Measurements from ENCODE around the gene SH3PXD2A.

Gene SH3PXD2A

DNA sequence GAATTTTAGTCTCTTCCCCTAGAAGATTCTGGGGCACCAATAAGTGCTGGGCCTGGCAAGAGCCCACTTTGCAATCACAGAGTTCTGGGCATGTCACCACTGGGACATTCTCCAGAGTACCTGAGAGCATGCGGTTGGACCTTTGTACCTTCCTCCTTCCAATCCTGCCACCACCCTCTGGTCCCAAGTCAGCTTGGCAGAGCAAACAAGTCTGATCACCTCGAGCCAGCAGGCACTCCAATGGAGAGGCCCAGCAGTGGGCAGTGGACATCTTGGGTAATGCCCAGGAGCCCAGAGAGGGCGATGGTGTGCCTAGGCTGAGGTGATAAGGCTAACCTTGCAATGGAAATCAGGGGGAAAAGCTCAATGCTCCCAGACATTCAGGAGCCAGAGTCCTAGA lies 43.4 kb downstream of the SH3PXD2A start:
- no peak for DNase-seq (ENCODE audit: low read depth)
- TF ChIP-seq, protein P1, sequence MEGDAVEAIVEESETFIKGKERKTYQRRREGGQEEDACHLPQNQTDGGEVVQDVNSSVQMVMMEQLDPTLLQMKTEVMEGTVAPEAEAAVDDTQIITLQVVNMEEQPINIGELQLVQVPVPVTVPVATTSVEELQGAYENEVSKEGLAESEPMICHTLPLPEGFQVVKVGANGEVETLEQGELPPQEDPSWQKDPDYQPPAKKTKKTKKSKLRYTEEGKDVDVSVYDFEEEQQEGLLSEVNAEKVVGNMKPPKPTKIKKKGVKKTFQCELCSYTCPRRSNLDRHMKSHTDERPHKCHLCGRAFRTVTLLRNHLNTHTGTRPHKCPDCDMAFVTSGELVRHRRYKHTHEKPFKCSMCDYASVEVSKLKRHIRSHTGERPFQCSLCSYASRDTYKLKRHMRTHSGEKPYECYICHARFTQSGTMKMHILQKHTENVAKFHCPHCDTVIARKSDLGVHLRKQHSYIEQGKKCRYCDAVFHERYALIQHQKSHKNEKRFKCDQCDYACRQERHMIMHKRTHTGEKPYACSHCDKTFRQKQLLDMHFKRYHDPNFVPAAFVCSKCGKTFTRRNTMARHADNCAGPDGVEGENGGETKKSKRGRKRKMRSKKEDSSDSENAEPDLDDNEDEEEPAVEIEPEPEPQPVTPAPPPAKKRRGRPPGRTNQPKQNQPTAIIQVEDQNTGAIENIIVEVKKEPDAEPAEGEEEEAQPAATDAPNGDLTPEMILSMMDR (conservative IDR thresholded peaks at IDR 0.05; ENCODE audit: control insufficient read depth, insufficient read depth, low read depth, low read length) = no peak
- H3K4me3 ChIP-seq (ENCODE audit: control insufficient read depth, low read depth, low read length) = no peak overlapping the region

DNA sequence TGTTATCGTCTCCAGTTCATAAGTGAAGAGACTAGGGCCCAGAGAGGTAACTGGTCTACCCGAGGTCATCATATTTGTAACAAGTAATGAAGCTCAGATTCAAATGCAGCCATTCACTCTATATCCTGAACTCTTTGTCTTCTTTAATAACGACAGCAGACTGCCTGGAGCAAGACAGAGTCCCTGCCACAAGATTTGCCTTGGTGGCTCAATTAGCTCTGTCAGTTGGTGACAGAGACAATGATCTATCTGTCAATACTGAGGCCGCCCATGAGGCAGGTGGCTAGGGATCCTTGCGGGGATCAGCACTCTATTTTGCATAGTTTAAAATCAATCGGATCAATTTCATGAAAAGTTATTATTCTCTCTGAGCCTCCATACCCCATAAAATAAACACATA lies 43.9 kb downstream of the SH3PXD2A start:
- TF ChIP-seq, protein P1 (conservative IDR thresholded peaks at IDR 0.05; ENCODE audit: control insufficient read depth, insufficient read depth, low read depth, low read length) = no peak
- no peak for DNase-seq (ENCODE audit: low read depth)

DNA sequence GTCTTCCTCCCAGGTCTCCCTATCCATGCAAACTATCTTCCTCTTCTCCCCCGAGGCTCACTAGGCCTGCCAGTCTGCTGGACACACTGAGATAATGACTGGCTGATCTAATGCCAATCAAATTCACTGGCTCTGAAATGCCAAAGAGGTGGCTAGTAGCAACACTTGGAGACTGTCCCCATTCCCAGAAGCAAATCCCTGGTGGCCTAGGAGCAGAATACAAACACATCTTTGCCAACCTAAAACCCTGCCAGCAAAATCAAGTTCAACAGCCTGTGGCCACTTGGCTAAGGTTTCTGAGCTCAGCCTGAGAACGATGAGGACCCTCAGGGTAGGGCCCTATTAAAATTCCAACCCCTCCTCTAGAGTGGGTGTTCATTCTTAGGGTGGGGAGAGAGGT lies 46.6 kb downstream of the SH3PXD2A start:
- TF ChIP-seq, protein P1 (conservative IDR thresholded peaks at IDR 0.05; ENCODE audit: control insufficient read depth, insufficient read depth, low read depth, low read length) = no peak
- DNase-seq (ENCODE audit: low read depth) = no peak
- H3K4me3 ChIP-seq (ENCODE audit: control insufficient read depth, low read depth, low read length) = no peak overlapping the region

More for the DNA sequence above, 43.9 kb downstream of the SH3PXD2A start:
- H3K4me3 ChIP-seq (ENCODE audit: control insufficient read depth, low read depth, low read length) = no peak overlapping the region

DNA sequence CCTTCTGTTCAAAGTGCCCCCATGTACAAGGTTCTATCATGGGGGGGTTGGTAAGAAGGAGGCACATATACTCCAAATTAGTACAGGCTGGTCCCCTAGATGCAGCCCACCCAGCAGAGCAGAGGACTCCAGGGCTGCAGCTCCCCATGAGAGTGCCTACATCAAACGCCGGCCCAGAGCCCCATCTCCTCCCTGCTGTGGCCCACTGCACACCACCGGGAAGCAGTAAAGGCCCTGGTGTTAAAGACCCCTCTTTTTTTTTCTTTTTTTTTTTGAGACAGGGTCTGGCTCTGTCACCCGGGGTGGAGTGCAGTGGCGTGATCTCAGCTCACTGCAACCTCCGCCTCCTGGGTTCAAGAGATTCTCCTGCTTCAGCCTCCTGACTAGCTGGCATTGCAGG lies 47.4 kb downstream of the SH3PXD2A start:
- H3K4me3 ChIP-seq (ENCODE audit: control insufficient read depth, low read depth, low read length) = no peak overlapping the region
- no peak for DNase-seq (ENCODE audit: low read depth)
- TF ChIP-seq, protein P1 (conservative IDR thresholded peaks at IDR 0.05; ENCODE audit: control insufficient read depth, insufficient read depth, low read depth, low read length) = no peak

DNA sequence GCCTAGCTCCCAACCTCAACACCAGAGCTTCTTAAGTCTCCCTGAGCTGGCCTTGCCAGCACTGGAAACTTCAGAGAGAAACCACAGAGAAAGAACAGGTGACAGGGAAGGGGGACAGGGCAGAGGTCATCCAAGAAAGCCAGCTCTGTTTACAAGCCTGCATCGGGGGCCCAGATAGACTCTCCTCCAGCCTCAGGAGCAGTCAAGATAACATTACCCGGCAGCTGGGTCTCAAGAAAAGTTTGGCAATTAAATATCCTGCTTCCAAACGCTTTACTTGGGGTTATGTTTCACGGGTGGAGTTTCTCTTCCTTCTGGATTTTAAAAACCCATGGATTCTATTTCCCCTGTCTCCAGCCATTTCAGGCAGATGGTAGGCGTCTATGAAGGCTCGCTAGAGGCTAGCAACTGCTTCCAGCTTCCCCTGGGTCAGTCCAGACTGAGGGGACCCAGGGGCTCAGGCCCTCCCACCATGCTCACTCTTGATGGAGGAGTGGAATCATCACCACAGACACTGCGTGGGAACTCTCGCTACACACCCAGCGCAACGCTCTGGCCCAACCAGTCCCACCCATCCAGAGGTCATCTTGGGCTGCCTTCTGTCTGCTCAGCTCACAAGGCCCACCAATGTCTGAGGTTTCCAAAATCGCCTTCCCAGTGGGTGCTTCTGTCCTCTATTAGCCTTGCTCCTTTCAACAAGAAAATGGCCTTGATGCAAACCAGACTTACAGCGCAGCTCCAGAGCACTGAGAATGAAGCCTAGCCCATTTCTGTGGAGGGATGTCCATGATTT lies 48.8 kb downstream of the SH3PXD2A start:
- TF ChIP-seq, protein P1 (conservative IDR thresholded peaks at IDR 0.05; ENCODE audit: control insufficient read depth, insufficient read depth, low read depth, low read length) = no peak
- DNase-seq (ENCODE audit: low read depth) = no peak
- no peak overlapping the region for H3K4me3 ChIP-seq (ENCODE audit: control insufficient read depth, low read depth, low read length)

DNA sequence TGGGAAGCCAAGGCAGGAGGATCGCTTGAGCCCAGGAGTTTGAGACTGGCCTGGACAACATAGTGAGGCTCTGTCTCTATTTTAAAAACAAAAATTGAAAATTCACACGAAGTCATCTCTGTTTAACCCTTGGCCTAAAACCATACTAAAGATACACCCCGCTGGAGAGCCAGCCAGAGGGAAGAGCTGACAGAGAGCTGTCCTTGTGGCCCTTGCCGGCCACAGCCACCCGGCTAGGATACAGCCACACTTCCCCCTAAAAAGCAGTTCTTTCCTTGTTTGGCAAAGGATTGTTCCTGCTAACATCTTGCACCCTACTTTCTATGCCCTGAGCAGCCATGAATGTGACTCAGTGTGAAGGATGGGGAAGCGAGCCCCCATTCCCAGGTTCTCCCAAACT lies 49.6 kb downstream of the SH3PXD2A start:
- H3K4me3 ChIP-seq (ENCODE audit: control insufficient read depth, low read depth, low read length) = no peak overlapping the region
- TF ChIP-seq, protein P1 (conservative IDR thresholded peaks at IDR 0.05; ENCODE audit: control insufficient read depth, insufficient read depth, low read depth, low read length) = no peak
- no peak for DNase-seq (ENCODE audit: low read depth)
